Thyroid gland (tissue), 4 donors: ENCODE data around the gene ELFN1.

Experiments used
- CTCF ChIP-seq, 6 experiments: fragments of 200-600 bp in 3 of 6; fragments of 450-650 bp in 3 of 6; sonication (generic) in 3 of 6; IDR thresholded peaks; one replicate each; pipeline ENCODE4 v1.5.1; 2016 to 2019; ENCODE audit warnings: antibody characterized with exemption in 6 of 6, mild to moderate bottlenecking in 2 of 6, inconsistent platforms in 1 of 6, moderate library complexity in 1 of 6
- POLR2A ChIP-seq, 2 donors: fragments of 450-650 bp; IDR thresholded peaks; one replicate each; pipeline ENCODE4 v1.6.1; 2017; ENCODE audit warnings: antibody characterized with exemption in 2 of 2, mild to moderate bottlenecking in 2 of 2, moderate library complexity in 1 of 2

DNA sequence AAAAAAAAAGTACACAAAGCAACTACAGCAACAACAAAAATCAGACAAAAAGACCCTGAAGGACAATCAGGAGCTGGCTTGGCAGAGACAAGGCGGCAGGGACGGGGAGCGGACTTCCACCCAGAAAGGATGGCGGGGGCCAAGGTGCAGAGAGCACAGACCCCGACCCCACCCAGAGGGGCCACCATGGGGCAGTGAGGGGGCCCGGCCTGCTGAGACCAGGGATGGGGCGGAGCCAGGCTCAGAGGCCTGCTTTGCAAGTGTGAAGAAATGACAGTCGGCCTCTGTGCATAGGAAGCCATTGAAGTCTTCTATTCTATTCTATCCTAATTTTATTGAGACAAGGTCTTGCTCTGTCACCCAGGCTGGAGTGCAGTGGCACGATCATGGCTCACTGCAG lies 82.0 kb downstream of the ELFN1 start:
- TF ChIP-seq CTCF (IDR thresholded peaks at IDR 0.05) = no peak
- no peak for TF ChIP-seq POLR2A (IDR thresholded peaks at IDR 0.05)
